ENCODE data around the gene SCYGR7. TPM values are rescaled to one million over a fixed set of nuclear protein-coding genes. Genes with fewer than 3 reads are reported as not detected.
A peak's percentile ranks its signal among the peaks of the same experiment; 100 is the strongest.

The SCYGR7 gene
- total and polyA plus RNA-seq, 2 of the 13 experiments (the other 11 are each of a cell fraction or from before 2014, with no cell fraction given) = not detected

DNA sequence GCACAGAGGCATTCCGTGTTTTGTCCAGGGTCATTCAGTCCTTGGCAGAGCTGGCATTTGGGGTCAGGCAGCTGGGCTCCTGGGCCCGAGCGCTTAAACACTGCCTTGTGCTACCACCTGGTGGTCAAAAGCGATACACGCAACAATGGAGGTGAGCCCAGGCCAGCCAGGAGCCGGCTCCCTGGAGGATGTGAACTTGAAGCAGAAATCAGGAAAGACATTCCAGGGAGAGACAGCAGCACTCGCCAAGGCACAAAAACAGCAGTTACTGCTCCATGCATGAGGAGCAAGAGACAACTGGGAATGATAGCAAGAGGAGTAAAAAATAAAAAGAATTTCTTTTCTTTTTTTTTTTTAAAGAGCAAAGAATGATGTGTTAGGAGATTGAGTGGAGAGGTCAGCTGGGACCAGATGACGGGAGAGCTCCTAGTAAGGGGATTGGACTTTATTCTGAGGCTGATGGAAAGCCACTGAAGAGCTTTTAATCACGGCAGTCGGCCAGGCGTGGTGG is 38.3 kb downstream of the SCYGR7 start (continued):
- TF ChIP-seq, protein P1, sequence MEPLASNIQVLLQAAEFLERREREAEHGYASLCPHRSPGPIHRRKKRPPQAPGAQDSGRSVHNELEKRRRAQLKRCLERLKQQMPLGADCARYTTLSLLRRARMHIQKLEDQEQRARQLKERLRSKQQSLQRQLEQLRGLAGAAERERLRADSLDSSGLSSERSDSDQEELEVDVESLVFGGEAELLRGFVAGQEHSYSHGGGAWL (CRISPR knock-in tag; IDR thresholded peaks at IDR 0.05) = no peak
- TF ChIP-seq ZNF883 (CRISPR knock-in tag; IDR thresholded peaks at IDR 0.05; ENCODE audit: not compliant biosample characterization) (no peak), POGZ (CRISPR knock-in tag; IDR thresholded peaks at IDR 0.05) (peak; percentile 51; the same call in 1 of the 2 replicates), ZBTB20 (CRISPR knock-in tag; IDR thresholded peaks at IDR 0.05; ENCODE audit: borderline replicate concordance, low read depth) (no peak), HMG20A (CRISPR knock-in tag; IDR thresholded peaks at IDR 0.05; ENCODE audit: borderline replicate concordance) (0 out of 2 replicates have a peak, but pooled peaks have one; percentile 12), ZNF570 (CRISPR knock-in tag; IDR thresholded peaks at IDR 0.05; ENCODE audit: borderline replicate concordance) (no peak), HCFC1 (IDR thresholded peaks at IDR 0.05; ENCODE audit: low read depth, low read length) (no peak), NONO (IDR thresholded peaks at IDR 0.05) (no peak), NONO (CRISPR knock-in tag; conservative IDR thresholded peaks at IDR 0.05) (peak; percentile 54; the same call in 1 of the 2 replicates), ELF4 (CRISPR knock-in tag; IDR thresholded peaks at IDR 0.05; ENCODE audit: borderline replicate concordance) (no peak), CBX2 (IDR thresholded peaks at IDR 0.05; ENCODE audit: low read depth, low read length) (no peak), CBX2 (CRISPR knock-in tag; IDR thresholded peaks at IDR 0.05; ENCODE audit: low read depth) (no peak), THYN1 (CRISPR knock-in tag; IDR thresholded peaks at IDR 0.05; ENCODE audit: borderline replicate concordance, low read depth) (no peak), ATF7-NPFF (CRISPR knock-in tag; IDR thresholded peaks at IDR 0.05; ENCODE audit: low read depth) (no peak)
- TF ChIP-seq, protein P2, sequence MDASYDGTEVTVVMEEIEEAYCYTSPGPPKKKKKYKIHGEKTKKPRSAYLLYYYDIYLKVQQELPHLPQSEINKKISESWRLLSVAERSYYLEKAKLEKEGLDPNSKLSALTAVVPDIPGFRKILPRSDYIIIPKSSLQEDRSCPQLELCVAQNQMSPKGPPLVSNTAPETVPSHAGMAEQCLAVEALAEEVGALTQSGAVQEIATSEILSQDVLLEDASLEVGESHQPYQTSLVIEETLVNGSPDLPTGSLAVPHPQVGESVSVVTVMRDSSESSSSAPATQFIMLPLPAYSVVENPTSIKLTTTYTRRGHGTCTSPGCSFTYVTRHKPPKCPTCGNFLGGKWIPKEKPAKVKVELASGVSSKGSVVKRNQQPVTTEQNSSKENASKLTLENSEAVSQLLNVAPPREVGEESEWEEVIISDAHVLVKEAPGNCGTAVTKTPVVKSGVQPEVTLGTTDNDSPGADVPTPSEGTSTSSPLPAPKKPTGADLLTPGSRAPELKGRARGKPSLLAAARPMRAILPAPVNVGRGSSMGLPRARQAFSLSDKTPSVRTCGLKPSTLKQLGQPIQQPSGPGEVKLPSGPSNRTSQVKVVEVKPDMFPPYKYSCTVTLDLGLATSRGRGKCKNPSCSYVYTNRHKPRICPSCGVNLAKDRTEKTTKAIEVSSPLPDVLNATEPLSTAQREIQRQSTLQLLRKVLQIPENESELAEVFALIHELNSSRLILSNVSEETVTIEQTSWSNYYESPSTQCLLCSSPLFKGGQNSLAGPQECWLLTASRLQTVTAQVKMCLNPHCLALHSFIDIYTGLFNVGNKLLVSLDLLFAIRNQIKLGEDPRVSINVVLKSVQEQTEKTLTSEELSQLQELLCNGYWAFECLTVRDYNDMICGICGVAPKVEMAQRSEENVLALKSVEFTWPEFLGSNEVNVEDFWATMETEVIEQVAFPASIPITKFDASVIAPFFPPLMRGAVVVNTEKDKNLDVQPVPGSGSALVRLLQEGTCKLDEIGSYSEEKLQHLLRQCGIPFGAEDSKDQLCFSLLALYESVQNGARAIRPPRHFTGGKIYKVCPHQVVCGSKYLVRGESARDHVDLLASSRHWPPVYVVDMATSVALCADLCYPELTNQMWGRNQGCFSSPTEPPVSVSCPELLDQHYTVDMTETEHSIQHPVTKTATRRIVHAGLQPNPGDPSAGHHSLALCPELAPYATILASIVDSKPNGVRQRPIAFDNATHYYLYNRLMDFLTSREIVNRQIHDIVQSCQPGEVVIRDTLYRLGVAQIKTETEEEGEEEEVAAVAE (CRISPR knock-in tag; IDR thresholded peaks at IDR 0.05; ENCODE audit: borderline replicate concordance) = peak; percentile 34; the same call in 1 of the 2 replicates
- TF ChIP-seq, protein P3, sequence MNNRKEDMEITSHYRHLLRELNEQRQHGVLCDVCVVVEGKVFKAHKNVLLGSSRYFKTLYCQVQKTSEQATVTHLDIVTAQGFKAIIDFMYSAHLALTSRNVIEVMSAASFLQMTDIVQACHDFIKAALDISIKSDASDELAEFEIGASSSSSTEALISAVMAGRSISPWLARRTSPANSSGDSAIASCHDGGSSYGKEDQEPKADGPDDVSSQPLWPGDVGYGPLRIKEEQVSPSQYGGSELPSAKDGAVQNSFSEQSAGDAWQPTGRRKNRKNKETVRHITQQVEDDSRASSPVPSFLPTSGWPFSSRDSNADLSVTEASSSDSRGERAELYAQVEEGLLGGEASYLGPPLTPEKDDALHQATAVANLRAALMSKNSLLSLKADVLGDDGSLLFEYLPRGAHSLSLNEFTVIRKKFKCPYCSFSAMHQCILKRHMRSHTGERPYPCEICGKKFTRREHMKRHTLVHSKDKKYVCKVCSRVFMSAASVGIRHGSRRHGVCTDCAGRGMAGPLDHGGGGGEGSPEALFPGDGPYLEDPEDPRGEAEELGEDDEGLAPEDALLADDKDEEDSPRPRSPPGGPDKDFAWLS (CRISPR knock-in tag; IDR thresholded peaks at IDR 0.05; ENCODE audit: borderline replicate concordance) = no peak
- TF ChIP-seq, protein P4, sequence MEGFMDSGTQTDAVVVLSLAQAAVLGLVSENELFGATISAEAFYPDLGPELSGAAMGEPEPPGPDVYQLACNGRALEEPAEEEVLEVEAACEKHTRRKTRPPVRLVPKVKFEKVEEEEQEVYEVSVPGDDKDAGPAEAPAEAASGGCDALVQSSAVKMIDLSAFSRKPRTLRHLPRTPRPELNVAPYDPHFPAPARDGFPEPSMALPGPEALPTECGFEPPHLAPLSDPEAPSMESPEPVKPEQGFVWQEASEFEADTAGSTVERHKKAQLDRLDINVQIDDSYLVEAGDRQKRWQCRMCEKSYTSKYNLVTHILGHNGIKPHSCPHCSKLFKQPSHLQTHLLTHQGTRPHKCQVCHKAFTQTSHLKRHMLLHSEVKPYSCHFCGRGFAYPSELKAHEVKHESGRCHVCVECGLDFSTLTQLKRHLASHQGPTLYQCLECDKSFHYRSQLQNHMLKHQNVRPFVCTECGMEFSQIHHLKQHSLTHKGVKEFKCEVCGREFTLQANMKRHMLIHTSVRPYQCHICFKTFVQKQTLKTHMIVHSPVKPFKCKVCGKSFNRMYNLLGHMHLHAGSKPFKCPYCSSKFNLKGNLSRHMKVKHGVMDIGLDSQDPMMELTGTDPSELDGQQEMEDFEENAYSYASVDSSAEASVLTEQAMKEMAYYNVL (CRISPR knock-in tag; IDR thresholded peaks at IDR 0.05; ENCODE audit: borderline replicate concordance) = no peak
- TF ChIP-seq, protein P5, sequence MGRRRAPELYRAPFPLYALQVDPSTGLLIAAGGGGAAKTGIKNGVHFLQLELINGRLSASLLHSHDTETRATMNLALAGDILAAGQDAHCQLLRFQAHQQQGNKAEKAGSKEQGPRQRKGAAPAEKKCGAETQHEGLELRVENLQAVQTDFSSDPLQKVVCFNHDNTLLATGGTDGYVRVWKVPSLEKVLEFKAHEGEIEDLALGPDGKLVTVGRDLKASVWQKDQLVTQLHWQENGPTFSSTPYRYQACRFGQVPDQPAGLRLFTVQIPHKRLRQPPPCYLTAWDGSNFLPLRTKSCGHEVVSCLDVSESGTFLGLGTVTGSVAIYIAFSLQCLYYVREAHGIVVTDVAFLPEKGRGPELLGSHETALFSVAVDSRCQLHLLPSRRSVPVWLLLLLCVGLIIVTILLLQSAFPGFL (CRISPR knock-in tag; IDR thresholded peaks at IDR 0.05) = no peak
